ENCODE measurements around the gene MLF2. TPM values are rescaled to one million over a fixed set of nuclear protein-coding genes. Genes with fewer than 3 reads are reported as not detected.
A peak's percentile ranks its signal among the peaks of the same experiment; 100 is the strongest.
"Not testable (repeated sequence)": the region's sequence is repeated elsewhere in the genome, so short reads cannot be mapped to it uniquely, and the experiment has no call there.

MLF2 gene
- total RNA-seq, 1 experiment from 2014 or later = 161 TPM

GRCh38 chr12:6764011-6764828 lies 11.3 kb upstream of the MLF2 start:
- Histone ChIP-seq H3K36me3 (no peaks in the 10 kb centered on the region), H3K27me3 (no peaks in the 10 kb centered on the region), H3K27ac (peak overlapping the region; percentile 43), H3K9me3 (replicated peaks) (no peaks in the 10 kb centered on the region), H3K4me3 (peak overlapping the region; percentile 78), H3K4me1 (peaks cover 26% of the 10 kb centered on the region)
- DNase-seq = peak; percentile 98 to 99

- Histone ChIP-seq H3K9me3 (replicated peaks) (no peaks in the 10 kb centered on the region), H3K4me3 (peak overlapping the region; percentile 20), H3K36me3 (no peaks in the 10 kb centered on the region), H3K27me3 (no peaks in the 10 kb centered on the region), H3K4me1 (peaks cover 23% of the 10 kb centered on the region), H3K27ac (peak overlapping the region; percentile 43)
- no peak for DNase-seq
Observed at GRCh38 chr12:6763380-6763779, 10.4 kb upstream of the MLF2 start.

DNA sequence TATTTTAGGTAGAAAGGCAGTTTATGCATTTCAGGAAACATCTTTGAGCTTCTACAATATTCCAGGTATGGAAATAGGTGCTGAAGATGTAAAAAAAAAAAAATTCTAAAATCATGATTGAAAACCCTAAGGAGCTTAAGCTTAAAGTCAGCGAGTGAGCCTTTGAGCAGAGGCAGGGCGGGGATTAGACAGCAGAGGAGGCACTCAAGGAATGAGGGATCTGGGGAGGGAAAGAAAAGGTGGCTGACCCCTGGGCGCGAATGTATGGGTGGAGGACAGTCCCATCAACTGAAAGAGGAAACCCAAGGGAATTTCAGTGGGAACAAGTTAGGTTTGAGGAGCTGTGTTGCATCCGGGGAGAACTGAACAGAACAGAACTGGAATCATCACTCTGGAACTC lies 6.8 kb upstream of the MLF2 start:
- DNase-seq = no peak
- H3K9me3 ChIP-seq (replicated peaks) = no peaks in the 10 kb centered on the region
- H3K27ac ChIP-seq = no peak overlapping the region
- no peaks in the 10 kb centered on the region for H3K27me3 ChIP-seq
- no peaks in the 10 kb centered on the region for H3K36me3 ChIP-seq
- H3K4me3 ChIP-seq = no peak overlapping the region
- peaks cover 12% of the 10 kb centered on the region for H3K4me1 ChIP-seq

GRCh38 chr12:6758506-6759095 lies 5.7 kb upstream of the MLF2 start:
- H3K36me3 ChIP-seq = no peaks in the 10 kb centered on the region
- no peak overlapping the region for H3K27ac ChIP-seq
- no peaks in the 10 kb centered on the region for H3K27me3 ChIP-seq
- peaks cover 12% of the 10 kb centered on the region for H3K4me1 ChIP-seq
- H3K9me3 ChIP-seq (replicated peaks) = no peaks in the 10 kb centered on the region
- DNase-seq = no peak
- no peak overlapping the region for H3K4me3 ChIP-seq

GRCh38 chr12:6757028-6757690 lies 4.2 kb upstream of the MLF2 start:
- DNase-seq = no peak

GRCh38 chr12:6754411-6754810 lies 1.5 kb upstream of the MLF2 start:
- H3K9me3 ChIP-seq (replicated peaks) = no peaks in the 10 kb centered on the region
- peaks cover 10% of the 10 kb centered on the region for H3K4me1 ChIP-seq
- no peak for DNase-seq
- no peak overlapping the region for H3K4me3 ChIP-seq
- peaks cover 25% of the 10 kb centered on the region for H3K36me3 ChIP-seq
- H3K27me3 ChIP-seq = no peaks in the 10 kb centered on the region
- H3K27ac ChIP-seq = no peak overlapping the region

More at GRCh38 chr12:6757028-6757690, 4.2 kb upstream of the MLF2 start:
- Histone ChIP-seq H3K27ac (no peak overlapping the region), H3K4me1 (peaks cover 6% of the 10 kb centered on the region), H3K36me3 (no peaks in the 10 kb centered on the region), H3K27me3 (no peaks in the 10 kb centered on the region), H3K4me3 (no peak overlapping the region), H3K9me3 (replicated peaks) (no peaks in the 10 kb centered on the region)

GRCh38 chr12:6753772-6754356 lies 923 bp upstream of the MLF2 start:
- peaks cover 27% of the 10 kb centered on the region for H3K36me3 ChIP-seq
- H3K4me1 ChIP-seq = peaks cover 10% of the 10 kb centered on the region
- peak overlapping the region; percentile 93 for H3K4me3 ChIP-seq
- H3K27ac ChIP-seq = no peak overlapping the region
- no peak for DNase-seq
- no peaks in the 10 kb centered on the region for H3K9me3 ChIP-seq (replicated peaks)
- H3K27me3 ChIP-seq = no peaks in the 10 kb centered on the region

DNA sequence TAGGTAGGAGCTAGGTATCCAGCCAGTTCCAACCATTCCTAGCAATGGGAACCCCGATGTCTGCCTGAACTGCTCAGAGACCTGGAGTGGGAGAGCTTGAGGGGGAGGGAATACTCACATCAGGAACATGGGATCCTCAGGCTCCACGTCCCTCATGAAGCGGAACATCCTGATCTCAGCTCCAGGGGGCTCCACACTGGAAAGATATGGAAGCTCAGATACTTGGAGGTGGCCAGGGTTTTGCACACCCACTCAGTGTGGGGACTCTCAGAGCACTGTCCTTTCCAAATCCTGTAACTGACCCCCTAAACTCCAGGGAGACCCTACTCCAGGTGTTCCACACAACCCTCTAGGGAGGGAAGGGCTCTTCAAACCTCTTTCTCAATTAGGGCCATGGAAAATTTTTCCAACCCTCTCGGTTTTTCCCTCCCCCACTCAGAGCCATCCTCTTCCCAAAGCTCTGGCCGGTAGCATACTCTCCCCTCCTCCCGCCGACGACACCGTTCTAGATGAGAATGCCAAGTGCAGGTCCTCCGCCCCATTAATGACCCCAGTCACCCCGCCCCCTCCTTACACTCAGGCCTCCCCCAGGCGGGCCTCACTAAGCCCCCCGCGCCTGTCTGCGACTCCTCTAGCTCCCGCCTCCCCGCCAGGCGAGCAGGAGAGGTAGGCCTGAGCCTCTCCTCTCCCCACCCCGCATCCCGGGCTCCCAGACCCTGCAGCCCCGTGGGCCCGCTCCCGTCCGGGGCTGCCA lies 597 bp downstream of the MLF2 start:
- Histone ChIP-seq H3K4me1 (peaks cover 10% of the 10 kb centered on the region), H3K4me3 (peak overlapping the region; percentile 93), H3K27ac (peak overlapping the region; percentile 78), H3K9me3 (replicated peaks) (no peaks in the 10 kb centered on the region), H3K27me3 (no peaks in the 10 kb centered on the region), H3K36me3 (peaks cover 38% of the 10 kb centered on the region)
- peak; percentile 66 to 67 for DNase-seq

DNA sequence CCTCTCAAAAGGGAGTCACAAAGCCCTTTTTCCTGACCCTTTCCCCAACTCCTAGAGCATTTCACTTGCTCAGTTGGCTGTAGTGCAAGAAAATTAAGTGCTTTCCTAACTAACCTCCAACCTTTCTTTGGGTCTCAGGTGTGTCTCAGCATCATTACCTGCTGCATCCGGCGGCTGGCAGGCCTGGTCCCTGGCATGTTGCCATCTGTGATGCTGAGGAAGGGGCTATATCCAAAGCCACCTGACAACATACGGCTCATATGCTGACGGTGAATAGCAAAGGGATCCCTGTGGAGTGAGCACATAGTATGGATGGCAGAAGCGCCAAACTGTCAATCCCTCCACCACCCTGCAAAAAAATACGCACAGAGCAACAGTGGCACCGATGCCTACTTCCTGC lies 1.2 kb downstream of the MLF2 start:
- DNase-seq = no peak
- peaks cover 10% of the 10 kb centered on the region for H3K4me1 ChIP-seq
- H3K36me3 ChIP-seq = peaks cover 41% of the 10 kb centered on the region
- H3K9me3 ChIP-seq (replicated peaks) = no peaks in the 10 kb centered on the region
- H3K27ac ChIP-seq = no peak overlapping the region; the same call in 1 of the 2 replicates
- H3K27me3 ChIP-seq = no peaks in the 10 kb centered on the region
- peak overlapping the region; percentile 93 for H3K4me3 ChIP-seq

DNA sequence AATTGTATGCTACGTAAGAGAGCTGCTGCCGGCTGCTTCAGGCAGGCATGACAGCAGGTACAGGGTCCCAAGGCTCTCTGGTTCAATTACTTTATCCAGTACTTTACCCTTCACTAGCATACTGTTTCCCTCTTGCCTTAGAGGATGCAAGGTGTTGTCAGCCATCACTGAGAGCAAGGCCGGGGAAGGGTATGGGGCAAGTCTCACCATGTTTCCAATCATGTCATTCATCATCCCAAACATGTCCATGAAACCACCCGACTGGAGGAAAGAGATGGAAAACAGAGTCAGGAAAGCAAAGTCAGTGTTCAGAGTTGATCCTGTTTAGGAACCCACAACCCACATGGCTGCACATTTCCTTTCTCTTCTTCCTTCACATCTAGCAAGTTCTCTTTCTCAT lies 2.4 kb downstream of the MLF2 start:
- Histone ChIP-seq H3K4me3 (no peak overlapping the region), H3K27me3 (no peaks in the 10 kb centered on the region), H3K9me3 (replicated peaks) (no peaks in the 10 kb centered on the region), H3K36me3 (peaks cover 45% of the 10 kb centered on the region), H3K27ac (no peak overlapping the region), H3K4me1 (peaks cover 10% of the 10 kb centered on the region)
- DNase-seq = no peak

- peaks cover 46% of the 10 kb centered on the region for H3K36me3 ChIP-seq
- no peaks in the 10 kb centered on the region for H3K27me3 ChIP-seq
- H3K4me3 ChIP-seq = no peak overlapping the region
- H3K4me1 ChIP-seq = peaks cover 5% of the 10 kb centered on the region
- H3K9me3 ChIP-seq (replicated peaks) = no peaks in the 10 kb centered on the region
- H3K27ac ChIP-seq = no peak overlapping the region
- no peak for DNase-seq
Observed at GRCh38 chr12:6748761-6749160, 4.2 kb downstream of the MLF2 start.

DNA sequence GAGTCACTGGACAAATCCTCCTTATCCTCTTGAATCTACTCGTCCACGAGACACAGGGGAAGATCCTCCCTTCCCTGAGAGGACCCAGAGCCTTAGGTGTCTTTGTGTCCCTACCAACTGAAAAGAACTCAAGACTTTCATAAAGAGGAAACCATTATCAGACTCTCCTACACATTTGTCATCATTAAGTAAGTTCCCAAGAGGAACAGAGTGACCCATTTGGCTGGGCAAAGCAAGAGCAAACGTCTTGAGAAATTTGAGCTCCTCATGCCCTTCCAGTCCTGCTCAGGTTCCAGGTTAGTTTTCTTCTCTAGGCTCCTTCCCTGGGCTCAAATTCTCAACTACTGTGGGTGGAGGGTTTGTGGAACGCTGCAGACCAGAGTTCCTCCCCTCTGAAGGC lies 5.7 kb downstream of the MLF2 start:
- Histone ChIP-seq H3K36me3 (peaks cover 46% of the 10 kb centered on the region), H3K9me3 (replicated peaks) (no peaks in the 10 kb centered on the region), H3K27ac (no peak overlapping the region), H3K4me1 (peaks cover 4% of the 10 kb centered on the region), H3K4me3 (no peak overlapping the region), H3K27me3 (no peaks in the 10 kb centered on the region)
- DNase-seq = no peak

DNA sequence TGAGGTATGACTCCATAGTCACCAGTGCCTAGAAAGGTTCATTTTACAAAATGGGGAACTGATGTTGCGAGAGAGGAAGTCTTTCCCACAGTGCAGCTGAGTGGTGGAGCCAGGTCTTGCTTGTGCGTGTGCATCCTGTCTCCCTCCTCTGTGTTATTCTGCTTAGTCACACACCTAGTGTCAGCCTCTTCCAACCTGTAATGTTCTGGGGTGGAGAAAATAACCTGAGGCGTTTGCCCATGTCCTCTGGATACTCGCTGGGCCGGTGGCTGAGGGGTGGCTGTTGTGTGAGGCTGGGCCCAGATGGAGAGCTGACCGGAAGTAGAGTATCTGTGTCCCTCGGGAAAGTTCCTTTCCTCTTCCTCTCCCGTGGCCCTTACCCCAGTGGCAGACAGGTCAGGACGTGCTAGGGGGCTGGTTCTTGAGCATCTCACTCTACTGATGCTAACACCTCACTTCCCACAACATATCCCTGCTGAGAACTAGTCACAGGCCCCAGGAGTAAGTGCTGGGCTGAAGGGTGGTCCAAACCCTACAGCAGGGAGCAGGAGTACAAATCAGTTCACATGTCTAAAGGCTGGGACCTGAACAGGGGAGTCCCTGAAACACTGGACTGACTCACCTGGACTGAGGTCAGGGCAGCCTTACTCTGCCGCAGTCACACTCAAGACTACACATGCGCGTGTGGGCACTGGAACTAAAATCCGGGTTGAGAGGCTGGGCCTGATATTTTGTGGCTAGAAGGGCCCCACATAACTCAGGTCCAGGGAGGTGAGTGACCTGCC lies 7.0 kb downstream of the MLF2 start:
- no peaks in the 10 kb centered on the region for H3K27me3 ChIP-seq
- no peaks in the 10 kb centered on the region for H3K9me3 ChIP-seq (replicated peaks)
- H3K4me3 ChIP-seq = no peak overlapping the region
- no peaks in the 10 kb centered on the region for H3K4me1 ChIP-seq
- H3K36me3 ChIP-seq = peaks cover 34% of the 10 kb centered on the region
- no peak for DNase-seq
- H3K27ac ChIP-seq = no peak overlapping the region

DNA sequence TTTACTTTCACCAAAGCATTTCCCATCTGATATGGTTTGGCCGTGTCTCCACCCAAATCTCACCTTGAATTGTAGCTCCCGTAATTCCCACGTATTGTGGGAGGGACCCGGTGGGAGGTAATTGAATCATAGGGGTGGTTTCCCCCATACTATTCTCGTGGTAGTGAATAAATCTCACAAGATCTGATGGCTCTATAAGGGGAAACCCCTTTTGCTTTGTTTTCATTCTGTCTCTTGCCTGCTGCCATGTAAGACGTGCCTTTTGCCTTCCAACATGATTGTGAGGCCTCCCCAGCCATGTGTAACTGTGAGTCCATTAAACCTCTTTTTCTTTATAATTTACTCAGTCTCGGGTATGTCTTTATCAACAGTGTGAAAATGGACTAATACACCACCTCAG lies 9.6 kb downstream of the MLF2 start:
- H3K9me3 ChIP-seq (replicated peaks); H3K4me1 ChIP-seq; DNase-seq; H3K27me3 ChIP-seq; H3K27ac ChIP-seq; H3K4me3 ChIP-seq: not testable (repeated sequence)
- H3K36me3 ChIP-seq = peaks cover 17% of the 10 kb centered on the region
